Suppressor macrophage treated with lipopolysaccharide for 4 hours (primary cell): ENCODE results near the gene TMEM106C.

Experiments used
- DNase-seq: peaks from one replicate; pipeline ENCODE4 v3.0.0-alpha.2; 2020

The TMEM106C gene

DNA sequence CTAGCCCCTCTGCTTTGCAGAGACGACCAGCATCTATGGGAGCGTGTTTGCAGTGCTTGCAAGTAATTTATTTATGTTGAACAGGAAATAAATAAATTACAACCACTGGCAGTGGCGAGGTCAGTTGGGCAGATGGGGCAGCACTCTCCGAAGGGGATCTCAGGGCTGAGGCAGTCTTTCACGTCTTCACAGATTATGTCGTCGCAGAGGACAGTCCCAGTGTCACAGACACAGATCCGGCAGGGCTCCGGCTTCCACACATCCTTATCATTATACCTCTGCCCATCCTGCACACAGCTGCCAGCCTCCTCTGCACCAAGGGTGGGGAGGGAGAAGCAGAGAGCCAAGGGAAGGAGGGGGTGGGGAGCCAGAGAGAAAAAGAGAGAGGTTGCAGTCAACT lies 36.4 kb downstream of the TMEM106C start:
- no peak for DNase-seq

DNA sequence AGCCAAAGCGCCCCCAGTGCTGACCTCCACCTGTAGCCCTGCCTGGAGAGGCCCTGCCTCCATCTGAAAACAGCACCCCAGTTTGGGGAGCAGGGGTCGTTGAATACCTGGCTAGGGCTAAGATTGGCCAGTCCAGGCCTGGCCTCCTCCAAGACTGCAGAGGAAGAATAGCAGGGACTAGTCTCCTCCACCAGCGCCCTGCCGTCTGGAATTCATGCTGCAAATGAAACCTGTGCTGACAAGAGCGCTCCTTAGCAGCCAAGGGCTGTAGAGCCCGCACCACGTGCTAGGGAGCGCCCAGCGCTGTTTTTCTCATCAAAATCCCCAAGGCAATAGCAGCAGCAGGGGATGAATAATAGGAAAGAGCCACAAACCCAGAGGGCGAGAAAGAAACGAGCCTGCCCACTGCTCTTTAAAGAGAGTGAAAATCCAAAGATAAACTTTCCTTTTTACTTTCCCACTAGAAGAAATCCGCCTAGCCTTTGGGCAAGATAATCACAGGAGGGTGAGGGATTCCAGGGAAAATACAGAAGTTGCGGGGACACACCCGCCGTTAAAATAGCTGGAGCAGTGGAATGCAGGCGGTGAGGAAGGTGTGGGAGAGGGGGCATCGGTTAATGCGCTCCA lies 37.6 kb downstream of the TMEM106C start:
- peak; percentile 50 for DNase-seq

DNA sequence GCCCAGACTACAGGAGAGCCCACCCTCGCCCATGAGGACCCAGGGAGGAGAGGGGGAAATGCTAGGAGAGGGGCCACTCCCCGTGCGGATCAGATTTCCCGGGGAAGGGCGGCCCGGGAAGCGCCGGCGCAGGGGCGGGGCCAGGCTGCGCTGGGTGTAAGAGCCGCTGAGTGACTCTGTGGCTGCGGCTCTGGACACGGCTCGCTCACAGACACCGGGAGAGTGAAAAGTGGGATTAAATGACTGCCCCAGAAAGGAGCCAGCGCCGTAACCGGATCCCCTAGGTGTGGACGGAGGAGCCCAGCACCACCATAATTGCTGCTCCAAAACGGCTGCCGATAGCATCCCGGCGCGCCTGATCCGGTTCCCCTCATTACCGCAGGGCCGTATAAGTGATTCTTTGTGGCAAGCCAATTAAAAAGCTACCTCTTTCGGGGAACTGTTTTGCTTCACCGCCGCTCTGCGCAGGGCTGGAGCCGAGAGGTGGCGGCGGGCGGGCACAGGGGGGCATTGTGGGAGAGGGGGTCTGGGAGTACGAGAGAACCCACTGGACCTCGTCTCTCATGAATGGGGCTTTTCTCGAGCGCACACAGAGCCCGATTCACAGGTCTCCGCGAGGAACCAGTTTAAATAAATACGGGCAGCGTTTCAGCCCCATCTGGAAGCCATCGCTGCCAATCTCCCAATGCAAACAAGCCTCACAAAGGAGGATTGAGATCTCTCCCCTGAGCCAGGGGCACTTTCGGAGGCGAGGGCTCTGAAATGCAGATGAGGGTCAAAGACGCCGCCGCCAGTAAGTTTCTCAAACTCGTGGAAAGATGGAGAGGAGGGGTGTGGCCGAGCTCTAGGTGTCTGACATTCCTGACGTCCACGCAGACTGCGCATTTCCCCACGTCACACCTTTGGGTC lies 38.4 kb downstream of the TMEM106C start:
- DNase-seq, result peak; percentile 21

DNA sequence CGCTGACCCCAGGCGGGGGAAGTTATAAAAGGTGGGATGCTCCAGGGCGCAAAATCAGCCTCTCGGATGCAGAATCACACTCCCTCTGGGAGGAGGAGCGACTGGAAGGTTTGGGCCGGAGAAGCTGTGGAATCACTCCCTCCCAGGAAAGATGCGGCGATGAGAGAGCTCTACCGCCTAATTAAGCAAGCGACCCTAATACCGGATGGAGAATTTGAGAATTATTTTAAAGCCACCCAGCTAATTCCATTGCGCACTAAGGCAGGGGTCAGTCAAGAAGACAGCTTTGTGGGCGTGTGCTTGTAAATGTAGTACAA lies 39.0 kb downstream of the TMEM106C start:
- no peak for DNase-seq

DNA sequence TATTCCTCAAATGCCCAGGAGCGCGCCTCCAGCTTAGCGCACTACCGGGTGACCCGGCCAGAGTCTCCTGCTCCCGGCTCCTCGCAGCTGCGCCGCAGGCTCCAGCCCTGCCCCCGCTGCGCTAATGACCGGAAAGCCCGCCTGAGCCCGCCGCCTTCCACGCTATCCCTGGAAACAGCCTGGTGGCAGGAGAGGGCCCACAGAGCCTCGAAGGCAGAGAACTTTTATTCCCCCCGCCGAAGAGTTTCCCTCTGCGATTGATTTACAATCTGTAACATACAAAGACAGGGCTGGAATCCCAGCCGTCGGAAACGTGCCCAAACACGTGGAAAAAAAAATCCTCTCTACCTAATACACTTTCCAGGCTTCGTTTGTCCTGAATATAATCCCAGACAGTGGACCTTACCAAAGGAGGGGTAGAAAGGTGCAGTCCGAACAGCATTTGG lies 39.4 kb downstream of the TMEM106C start:
- DNase-seq, result peak; percentile 6

DNA sequence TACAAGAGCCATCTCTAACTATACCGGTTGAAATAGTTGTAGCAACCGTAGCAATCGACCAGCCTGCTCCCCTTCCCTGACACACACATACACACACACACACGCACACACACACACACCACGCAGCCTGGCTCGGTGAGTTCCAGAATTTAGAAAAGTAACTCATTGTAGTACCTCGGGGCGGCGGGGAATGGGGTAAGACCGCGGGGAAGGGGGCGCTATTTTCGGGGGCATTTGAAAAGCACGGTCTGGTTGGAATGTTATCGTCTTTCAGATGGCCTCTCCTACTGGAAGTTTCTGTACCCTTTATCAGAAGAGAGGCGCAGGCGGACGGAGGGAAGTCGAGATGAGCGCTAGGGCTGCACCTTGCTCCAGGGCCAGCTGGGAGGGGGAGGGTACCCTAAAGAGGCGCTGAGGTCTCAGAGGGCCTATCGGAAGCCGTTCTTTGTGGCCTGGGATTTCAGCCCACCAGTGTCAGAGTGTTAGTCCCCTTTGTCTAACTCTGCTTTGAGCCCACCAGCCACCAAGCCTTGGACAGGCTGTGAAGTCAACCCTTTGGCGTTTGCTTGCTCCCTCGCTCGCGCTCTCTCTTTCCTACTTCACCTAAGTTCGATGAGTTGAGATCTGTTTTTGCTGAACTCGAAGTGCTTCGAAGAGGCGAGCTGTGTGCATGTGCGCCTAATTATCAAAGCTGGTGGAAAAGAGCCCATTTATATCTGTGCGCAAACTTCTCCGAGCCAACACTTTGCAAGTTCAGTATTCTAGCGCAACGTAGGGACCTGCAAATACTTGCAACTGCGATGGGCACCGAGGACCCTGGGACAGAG lies 40.0 kb downstream of the TMEM106C start:
- no peak for DNase-seq

DNA sequence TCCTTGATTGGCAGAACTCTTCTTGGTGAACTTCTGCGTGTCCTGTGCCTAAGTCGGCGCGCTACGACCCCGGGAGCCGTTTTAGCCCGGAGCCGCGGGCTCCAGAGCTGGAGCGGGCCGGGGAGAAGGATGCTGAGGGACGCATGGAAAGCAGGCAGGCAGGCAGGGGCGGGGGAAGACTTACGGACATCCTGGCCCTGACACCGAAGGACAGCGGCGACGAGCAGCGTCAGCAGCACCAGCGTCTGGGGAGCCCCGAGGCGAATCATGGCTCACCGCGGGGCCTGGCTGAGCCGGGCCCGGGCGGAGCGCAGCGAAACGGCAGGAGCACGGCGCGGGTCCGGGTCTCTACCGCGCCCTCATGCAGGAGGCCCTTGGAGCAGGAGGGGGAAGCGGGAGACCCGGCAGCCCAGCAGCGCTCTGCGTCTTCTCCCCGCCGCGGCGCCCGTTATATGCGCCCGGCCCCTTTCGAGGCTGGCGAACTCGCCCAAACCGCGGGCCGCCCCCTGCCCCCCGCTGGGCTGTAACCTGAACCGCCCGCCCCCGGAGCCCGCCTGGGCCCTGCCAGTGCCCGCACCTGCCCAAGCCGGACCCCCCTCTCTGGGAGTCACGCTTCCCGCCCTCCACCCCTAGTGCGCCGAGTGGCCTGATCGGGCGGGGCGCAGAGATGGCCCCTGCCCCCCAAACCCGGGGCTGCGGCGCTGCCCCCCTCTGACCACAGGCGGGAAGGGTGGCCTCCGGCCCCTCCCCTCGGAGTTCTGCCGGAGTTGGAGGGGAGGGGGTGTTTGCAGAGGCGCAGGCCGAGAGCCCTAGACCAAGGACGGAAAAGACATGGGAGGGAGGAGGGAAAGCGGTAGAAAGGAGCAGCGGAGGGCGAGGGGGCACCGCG lies 40.9 kb downstream of the TMEM106C start, which contains the start of gene COL2A1:
TSS of gene COL2A1 (minus strand) at position 424 of the 889 bp plus-strand sequence. CDS start at position 269, 155 bp downstream.
- peak; percentile 6 for DNase-seq

DNA sequence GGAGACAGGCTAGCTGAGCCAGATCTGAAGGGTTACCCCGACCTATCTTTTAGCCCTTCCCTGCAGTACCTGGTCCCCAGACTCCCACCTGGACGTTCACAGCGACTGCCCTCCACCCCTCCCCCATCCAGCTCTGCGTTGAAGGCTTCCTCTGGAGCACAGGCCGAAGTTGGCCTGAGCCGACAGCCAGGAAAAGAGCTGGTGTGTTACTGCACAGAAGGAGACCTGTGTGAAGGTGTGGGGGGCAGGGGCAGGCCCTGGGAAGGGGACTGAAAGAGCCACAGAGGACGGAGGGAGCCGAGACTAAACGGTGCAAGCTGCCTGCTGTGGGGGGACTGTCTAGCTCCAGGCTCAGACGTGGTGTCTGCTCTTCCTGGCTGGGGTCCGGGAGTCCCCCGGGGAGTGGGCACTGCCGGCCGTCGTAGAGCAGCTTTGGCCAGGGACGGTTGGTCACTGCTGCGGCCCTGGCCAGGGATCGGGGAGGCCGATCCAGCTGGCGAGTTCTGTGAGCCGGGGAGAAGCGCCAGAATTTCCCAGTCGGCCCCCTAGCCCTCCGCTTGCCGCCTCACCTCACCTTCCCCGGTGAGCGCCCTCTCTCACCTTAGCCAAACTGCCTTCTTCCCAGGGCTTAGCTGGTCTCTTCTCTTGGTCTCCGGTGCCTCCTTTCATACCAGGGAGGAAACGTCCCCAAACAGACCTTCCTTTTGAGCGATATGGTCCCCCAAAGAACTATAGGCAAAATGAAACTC lies 41.8 kb downstream of the TMEM106C start:
- DNase-seq, result no peak

DNA sequence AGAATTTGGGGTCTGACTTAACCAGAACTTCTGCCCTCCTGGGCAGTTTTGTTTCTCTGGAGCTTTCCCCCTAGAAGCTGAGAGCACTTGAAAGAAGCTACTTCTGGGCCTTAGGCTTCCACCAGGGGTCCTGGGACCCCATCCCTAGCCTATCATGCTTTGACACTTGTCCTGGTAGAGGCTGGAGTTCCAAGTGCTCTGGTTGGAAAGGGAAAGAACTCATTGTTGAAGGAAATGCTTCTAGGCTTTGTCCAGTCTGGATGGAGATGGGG lies 42.3 kb downstream of the TMEM106C start:
- DNase-seq, result no peak

DNA sequence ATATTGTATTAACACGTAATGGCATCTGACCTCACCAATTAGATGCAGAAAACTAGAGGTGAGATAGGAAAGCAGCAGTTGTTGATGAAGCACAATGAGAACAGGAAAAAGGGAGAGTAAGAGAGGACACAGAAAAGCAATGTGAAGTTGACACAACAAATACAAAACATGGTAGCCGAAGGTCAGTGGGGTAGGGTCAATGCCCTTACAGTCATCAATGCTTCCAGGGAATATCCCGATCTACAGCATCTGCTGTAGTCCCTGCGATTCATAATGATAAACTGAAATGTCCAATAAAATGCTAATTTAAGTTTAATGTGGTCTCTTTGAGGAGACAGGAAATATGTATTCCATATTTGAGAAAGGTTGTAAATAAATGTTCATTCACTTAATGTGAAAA lies 43.8 kb downstream of the TMEM106C start:
- no peak for DNase-seq

DNA sequence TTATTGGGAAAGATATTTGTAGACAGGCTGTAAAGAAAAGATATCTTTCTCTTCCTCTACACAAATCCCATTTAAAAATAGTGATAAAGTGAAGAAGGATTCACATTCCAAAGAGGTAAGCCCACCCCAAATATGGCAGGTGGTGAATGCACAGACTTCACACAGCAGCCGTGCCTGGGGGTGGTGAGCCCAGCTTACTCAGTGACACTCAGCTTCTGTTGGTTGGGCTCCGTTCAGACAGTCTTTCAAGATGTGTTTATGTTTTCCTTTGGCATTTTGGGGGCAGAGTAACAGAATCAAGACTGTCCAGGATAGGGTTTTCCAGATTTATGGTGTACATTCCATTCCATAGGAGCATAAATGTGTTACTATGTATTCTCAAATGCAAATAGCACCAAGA lies 45.0 kb downstream of the TMEM106C start:
- no peak for DNase-seq

DNA sequence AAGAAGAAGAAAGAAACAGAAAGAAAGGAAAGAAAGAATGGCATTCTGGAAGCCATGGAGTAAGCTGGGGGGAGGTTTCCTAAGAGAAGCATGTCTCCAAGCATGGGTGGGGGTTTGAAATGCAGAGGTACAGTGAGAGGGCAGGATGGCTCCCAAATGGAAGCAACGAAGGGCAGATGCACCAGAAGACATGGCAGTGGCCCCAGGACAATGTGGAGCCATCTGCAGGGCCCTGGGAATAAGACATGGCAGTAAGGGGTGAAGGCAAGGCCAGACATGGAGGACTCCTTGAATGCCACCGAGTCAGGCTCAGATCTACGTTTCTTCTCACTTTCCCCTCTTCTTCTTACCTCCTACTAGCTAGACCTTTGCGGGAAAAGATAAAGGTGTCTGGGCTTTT lies 45.6 kb downstream of the TMEM106C start:
- DNase-seq, result no peak

DNA sequence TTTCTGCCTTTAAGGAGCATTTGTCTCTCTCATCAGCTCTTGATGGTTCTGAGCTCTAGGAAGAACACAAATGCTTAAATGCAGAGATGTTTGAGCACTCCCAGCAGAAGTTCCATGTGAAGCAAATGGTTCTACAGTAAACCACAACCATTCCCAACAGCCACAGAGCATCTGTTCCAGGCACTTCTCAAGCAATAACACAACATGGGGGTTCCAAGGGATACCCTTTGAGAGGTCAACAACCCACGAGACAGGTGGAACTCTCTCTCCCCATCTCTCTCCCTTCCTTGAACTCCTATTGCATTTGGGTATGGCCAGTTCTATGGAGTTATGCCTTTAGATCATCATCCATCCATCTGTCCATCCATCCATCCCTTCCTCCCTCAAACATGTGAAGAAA lies 46.1 kb downstream of the TMEM106C start:
- DNase-seq, result no peak

DNA sequence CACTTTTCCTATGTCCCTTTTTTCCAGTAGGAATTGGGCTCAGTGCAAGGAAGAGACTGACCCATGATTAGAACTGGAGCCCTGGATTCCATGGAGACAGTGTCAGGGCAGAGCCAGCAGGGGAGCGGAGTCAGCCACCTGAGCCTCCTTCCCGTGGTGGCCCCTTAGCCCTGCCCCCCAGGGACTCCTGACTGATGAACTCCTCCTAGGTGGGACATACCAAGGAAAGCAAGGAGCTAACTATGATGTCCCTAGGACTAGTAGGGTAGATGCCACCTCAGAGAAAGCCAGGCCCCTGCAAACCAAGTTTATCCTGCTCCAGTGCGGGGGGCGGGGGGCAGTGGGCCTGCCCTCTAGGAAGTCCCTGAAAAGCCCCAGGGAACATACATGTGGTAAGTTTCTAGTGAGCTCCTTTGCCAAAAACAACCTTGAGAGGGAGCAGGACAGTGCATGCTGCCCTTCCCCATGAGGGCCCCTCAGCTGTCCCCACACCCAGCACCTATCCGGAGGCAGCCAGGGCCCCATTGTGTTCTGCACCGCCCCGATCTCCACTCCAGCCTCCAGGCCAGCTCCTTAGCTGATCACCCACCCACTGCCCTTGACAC lies 47.1 kb downstream of the TMEM106C start:
- no peak for DNase-seq

DNA sequence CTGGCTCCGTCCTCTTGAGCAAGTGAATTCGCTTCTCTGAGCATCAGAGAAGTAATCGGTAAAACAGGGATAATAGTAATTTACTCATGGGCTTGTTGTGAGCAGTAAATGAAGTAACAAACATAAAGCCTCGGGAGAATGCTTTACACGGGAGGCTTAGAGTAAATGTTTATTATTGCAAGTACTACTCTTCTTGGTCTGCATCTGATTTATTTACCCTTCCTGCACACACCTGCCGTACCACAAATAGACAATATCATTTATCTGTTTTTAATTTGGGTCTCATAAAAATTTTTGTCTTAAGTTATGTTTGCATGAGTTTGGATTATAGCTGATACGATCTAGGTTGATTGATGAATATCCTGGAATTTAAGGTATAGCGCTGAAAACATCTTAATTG lies 48.7 kb downstream of the TMEM106C start:
- DNase-seq, result no peak

DNA sequence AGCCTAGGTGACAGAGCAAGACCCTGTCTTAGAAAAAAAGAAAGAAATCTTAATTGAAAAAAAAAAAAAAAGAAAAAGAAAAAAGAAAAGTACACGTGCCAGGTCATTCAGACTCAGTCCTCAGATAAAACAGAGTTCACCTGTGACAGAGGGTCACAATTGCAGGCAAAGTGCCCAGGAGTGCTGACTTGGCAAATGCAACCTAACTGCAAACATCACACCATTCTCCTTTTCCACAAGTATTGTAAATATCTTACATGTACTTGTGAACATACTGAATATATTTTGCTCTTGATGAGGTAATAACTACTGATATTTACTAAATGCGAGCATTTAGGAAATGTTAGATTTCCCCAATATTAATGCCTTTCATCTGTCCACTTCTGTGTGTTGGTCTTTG lies 49.9 kb downstream of the TMEM106C start:
- DNase-seq, result no peak

DNA sequence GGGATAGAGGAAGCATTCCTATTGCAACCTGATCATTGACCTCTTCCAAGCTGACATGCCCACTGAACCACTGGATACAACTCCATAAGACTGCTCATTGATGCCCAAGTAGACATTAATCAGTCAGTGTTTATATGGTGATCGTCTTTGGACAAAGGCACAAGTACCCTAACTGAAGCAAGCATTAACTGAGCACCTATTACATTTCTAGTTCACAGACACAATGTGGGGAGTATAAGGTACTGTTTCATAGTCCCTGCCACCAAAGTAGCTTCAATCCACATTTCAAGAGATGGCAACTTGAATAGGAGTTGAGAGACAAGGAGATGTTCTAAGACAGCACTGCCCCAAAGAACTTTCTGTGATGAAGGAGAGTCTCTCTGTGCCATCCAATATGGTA lies 51.7 kb downstream of the TMEM106C start:
- no peak for DNase-seq

DNA sequence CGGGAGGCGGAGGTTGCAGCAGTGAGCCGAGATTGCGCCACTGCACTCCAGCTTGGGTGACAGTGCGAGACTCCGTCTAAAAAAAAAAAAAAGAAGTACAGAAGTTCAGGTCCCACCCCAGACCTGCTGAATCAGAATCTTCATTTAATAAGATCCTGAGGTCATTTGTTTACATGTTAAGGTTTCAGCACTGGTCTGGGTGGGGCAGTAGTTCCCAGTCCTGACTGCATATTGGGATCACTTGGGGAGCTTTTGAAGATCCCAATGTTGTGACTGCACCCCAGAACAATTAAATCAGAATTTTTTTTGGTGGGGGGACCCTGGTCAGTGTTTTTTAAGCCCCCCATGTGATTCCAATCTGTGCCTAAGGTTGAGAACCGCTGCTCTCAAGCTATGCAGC lies 52.6 kb downstream of the TMEM106C start:
- no peak for DNase-seq

DNA sequence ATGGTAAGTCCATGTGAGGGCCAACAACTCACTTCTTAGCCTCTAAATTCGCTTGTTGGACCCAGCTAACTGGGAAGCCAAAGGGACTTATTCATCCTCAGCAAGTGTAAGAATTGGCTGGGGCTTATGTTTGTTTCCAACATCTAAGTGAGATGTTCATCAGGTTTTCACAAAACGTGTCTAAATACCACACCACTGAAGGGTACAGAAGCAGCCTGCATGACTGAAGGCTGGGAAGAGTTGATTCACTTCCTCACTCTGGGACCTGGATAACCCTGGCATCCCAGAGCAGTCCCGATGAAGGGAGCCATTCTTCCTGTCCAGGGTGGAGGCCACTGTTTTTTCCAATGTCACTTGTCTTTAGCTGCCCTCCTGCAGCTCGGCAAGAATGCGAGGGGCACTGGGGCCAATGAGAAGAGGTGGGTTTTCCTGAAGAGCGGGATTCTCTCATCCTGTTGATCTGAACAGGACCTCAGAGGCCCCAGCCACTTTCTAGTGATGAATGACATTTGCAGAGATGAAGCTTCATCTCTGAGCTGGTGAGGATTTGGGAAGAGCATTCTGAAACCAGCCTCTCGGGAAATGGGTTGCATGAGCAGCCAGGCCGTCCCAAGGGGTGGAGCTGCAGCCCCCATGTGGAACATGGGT lies 53.1 kb downstream of the TMEM106C start:
- DNase-seq, result no peak

DNA sequence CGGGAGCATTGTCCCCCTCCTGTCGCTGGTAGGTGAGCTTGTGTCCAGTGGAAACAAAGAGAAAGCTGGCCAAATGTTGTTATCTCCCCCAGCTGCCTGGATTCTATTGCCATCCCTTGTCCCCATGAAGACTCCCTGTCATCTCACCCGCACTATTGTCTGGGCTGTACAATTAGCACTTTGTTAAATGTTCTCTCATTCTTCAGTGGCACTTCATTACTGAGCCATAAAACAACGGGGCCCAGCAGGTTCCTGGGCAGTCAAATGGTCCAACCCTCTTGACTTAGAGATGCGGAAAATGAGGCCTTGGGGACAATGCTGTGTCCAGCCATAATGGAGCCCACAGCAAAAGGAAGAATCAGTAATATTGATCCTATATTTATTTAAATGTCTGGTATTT lies 54.1 kb downstream of the TMEM106C start:
- DNase-seq, result no peak
